Testis (tissue), 3 donors: ENCODE measurements around the gene CCDC7. TPM values are rescaled to one million over a fixed set of nuclear protein-coding genes. Genes with fewer than 3 reads are reported as not detected.
A peak's percentile ranks its signal among the peaks of the same experiment; 100 is the strongest.
"Not testable (repeated sequence)": the region's sequence is repeated elsewhere in the genome, so short reads cannot be mapped to it uniquely, and the experiment has no call there.

ENCODE experiments used
- DNase-seq: peaks from one replicate; pipeline ENCODE4 v3.0.0-alpha.2; 2019
- H3K27ac ChIP-seq, 2 donors: fragments of 200-600 bp; sonication (generic); one replicate each; pipeline ENCODE4 v1.5.1; 2019
- H3K27me3 ChIP-seq: fragments of 200-600 bp; sonication (generic); one replicate; pipeline ENCODE4 v1.5.1; 2019
- H3K36me3 ChIP-seq: fragments of 200-600 bp; sonication (generic); one replicate; pipeline ENCODE4 v1.5.1; 2017; ENCODE audit warnings: low read depth; ENCODE audit errors: missing control alignments
- H3K4me1 ChIP-seq: fragments of 200-600 bp; sonication (generic); one replicate; pipeline ENCODE4 v1.5.1; 2019
- H3K4me3 ChIP-seq, 2 donors: fragments of 200-600 bp; sonication (generic); one replicate each; pipeline ENCODE4 v1.5.1; 2017 to 2019
- H3K9me3 ChIP-seq: fragments of 200-600 bp; sonication (generic); one replicate; pipeline ENCODE4 v1.5.1; 2017
- POLR2A ChIP-seq: fragments of 450-650 bp; IDR thresholded peaks from one replicate; pipeline ENCODE4 v1.6.1; 2017; ENCODE audit warnings: antibody characterized with exemption, mild to moderate bottlenecking, moderate library complexity
- WGBS, 2 donors: methylation state at CpG; one replicate each; pipeline ENCODE4 v1.1.5; 2018; 5-methylcytosine and 5-hydroxymethylcytosine counted together
- intact Hi-C: fragments of 100-400 bp; cut with DNase I; formaldehyde crosslinking; loops from one replicate; pipeline ENCODE4 v1.15.1; 2023; ENCODE audit warnings: low total_unique reads
- polyA plus RNA-seq: library from polyadenylated mRNA; stranded (reverse); fragments of 350-450 nt; fragmentation: Illumina TruSeq; extraction: RNeasy Lipid Tissue Mini Kit (QIAGEN cat#74804); gene quantifications from one replicate; pipeline ENCODE4 v1.2.3, GENCODE V29; 2014; ENCODE audit warnings: low read depth, low replicate concordance; ENCODE audit not compliant: insufficient read depth
- total RNA-seq, 2 donors: library from RNA; depleted of rRNA; stranded (reverse); fragments of >200 nt; gene quantifications; one replicate each; pipeline ENCODE4 v1.2.3, GENCODE V29; 2016
- TF ChIP-seq, protein P1 (sequence below), 3 experiments: fragments of 450-650 bp in 2 of 3; fragments of 200-600 bp in 1 of 3; sonication (generic) in 1 of 3; IDR thresholded peaks; one replicate each; pipeline ENCODE4 v1.5.1; 2016 to 2019; ENCODE audit warnings: antibody characterized with exemption in 3 of 3, mild to moderate bottlenecking in 2 of 3, moderate library complexity in 1 of 3

The CCDC7 gene
- total and polyA plus RNA-seq, 3 donors from 2014 or later: 74.0 to 146 (median 74.5) TPM

DNA sequence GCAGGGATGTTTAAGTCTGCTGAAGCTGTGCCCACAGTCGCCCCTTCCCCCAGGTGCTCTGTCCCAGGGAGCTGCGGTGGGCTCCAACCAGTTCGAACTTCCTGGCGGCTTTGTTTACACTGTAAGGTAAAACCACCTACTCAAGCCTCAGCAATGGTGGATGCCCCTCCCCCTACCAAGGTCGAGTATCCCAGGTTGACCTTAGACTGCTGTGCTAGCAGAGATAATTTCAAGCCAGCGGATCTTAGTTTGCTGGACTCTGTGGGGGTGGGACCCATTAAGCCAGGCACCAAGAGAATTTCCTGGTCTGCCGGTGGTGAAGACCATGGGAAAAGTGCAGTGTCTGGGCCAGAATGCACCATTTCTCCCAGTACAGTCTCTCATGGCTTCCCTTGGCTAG, 56.0 kb downstream of the CCDC7 start:
- no peak for TF ChIP-seq POLR2A
- TF ChIP-seq, protein P1, sequence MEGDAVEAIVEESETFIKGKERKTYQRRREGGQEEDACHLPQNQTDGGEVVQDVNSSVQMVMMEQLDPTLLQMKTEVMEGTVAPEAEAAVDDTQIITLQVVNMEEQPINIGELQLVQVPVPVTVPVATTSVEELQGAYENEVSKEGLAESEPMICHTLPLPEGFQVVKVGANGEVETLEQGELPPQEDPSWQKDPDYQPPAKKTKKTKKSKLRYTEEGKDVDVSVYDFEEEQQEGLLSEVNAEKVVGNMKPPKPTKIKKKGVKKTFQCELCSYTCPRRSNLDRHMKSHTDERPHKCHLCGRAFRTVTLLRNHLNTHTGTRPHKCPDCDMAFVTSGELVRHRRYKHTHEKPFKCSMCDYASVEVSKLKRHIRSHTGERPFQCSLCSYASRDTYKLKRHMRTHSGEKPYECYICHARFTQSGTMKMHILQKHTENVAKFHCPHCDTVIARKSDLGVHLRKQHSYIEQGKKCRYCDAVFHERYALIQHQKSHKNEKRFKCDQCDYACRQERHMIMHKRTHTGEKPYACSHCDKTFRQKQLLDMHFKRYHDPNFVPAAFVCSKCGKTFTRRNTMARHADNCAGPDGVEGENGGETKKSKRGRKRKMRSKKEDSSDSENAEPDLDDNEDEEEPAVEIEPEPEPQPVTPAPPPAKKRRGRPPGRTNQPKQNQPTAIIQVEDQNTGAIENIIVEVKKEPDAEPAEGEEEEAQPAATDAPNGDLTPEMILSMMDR (IDR thresholded peaks at IDR 0.05): no peak
- Histone ChIP-seq H3K9me3 (no peaks in the 10 kb centered on the region), H3K36me3 (no peaks in the 10 kb centered on the region), H3K27me3 (no peaks in the 10 kb centered on the region), H3K27ac (no peak overlapping the region), H3K4me1 (no peaks in the 10 kb centered on the region), H3K4me3 (no peak overlapping the region)
- WGBS, 2 donors: 87 to 89% methylated on average over 6 to 7 of the region's 7 CpGs
- intact Hi-C loops: no loop called here
- no peak for DNase-seq

DNA sequence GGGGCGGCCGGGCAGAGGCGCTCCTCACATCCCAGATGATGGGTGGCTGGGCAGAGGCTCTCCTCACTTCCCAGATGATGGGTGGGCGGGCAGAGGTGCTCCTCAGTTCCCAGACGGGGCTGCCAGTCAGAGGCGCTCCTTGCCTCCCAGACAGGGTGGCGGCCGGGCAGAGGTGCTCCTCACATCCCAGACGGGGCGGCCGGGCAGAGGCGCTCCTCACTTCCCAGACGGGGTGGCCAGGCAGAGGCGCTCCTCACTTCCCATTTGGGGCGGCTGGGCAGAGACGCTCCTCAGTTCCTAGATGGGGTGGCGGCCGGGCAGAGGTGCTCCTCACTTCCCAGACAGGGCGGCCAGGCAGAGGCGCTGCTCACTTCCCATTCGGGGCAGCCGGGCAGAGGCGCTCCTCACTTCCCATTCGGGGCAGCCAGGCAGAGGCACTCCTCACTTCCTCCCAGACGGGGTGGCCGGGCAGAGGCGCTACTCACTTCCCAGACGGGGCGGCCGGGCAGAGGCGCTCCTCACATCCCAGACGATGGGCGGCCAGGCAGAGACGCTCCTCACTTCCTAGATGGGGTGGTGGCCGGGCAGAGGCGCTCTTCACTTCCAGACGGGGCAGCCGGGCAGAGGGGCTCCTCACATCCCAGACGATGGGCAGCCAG, 60.0 kb downstream of the CCDC7 start:
- H3K36me3 ChIP-seq, H3K27me3 ChIP-seq, H3K9me3 ChIP-seq, intact Hi-C loops, H3K27ac ChIP-seq, H3K4me1 ChIP-seq, DNase-seq, H3K4me3 ChIP-seq: not testable (repeated sequence)
- WGBS, 2 donors: 96 to 97% methylated on average over 15 to 39 of the region's 39 CpGs

DNA sequence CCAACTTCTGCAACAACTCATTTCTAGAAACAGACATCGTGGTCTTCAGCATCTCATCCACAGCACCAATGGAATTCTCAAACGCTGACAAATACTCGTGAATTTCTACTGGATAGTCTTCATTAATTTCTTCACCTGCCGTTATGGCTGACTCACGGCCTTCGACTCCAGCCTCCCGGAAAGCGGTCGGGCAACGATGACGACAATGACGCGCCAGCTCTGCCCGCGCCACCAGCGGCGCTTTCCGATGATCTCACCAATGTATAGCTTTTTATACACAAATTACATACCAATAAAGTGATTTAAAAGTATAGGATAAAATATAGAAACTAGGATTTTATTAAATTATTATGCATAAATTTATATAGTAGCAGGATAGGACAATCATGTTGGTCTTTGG, 65.7 kb downstream of the CCDC7 start:
- TF ChIP-seq, protein P1 (IDR thresholded peaks at IDR 0.05): no peak
- no peak for TF ChIP-seq POLR2A
- WGBS, 2 donors: 75 to 80% methylated on average over 18 of the region's 18 CpGs

DNA sequence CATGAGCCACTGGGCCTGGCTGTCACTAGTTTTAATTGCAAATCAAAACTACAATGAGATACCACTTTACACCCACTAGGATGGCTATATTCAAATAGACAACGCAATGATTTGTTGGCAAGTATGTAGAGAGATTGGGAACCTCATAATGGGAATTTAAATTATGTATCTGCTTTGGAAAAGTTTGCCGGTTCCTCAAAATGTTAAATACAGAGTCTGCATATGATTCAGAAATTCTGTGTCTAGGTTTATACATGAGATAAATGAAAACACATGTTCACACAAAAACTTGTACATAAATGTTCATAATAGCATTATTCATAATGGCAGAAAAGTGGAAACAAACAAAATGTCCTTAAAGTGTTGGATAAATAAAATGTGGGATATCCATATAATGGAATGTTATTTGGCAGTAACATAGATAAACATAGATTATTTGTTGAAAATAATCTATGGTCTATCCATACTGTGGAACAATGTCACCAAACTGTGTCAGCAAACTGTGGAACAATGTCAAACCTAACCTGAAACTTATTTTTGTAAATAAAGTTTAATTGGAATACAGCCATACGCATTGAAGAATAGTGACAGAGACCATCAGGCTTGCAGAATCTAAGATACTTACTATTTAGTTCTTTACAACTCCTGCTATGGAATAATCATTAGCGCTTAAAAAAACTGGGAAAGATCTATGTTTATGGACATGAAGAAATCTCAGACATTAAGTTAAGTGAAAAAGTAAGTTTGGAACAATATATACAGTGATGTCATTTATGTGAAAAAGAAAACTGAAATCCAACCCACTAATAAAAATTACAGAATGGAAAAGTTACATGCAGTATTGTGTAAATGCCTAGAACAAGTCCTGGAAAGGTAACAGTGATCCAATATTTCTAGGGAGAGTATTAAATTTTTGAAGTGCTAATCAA, 70.9 kb downstream of the CCDC7 start:
- no peaks in the 10 kb centered on the region for H3K36me3 ChIP-seq
- WGBS, 2 donors: 90 to 91% methylated on average over 4 of the region's 4 CpGs

More for the DNA sequence above, 65.7 kb downstream of the CCDC7 start:
- Histone ChIP-seq H3K36me3 (no peaks in the 10 kb centered on the region), H3K27me3 (no peaks in the 10 kb centered on the region), H3K4me3 (no peak overlapping the region), H3K9me3 (no peaks in the 10 kb centered on the region), H3K27ac (no peak overlapping the region), H3K4me1 (no peaks in the 10 kb centered on the region)
- intact Hi-C loops: no loop called here
- DNase-seq: peak; percentile 47

DNA sequence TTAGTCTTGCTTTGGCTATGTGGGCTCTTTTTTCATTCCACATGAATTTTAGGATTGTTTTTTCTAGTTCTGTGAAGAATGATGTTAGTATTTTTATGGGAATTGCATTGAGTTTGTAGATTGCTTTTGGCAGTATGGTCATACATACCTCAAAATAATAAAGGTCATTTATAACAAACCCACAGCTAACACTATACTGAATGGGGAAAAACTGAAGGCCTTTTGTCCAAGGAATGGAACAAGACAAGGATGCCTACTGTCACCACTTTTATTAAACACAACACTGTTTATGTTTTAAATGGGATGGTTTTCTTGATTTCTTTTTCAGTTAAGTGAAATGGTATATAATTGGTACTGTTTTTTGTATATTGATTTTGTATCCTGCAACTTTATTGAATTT, 84.3 kb downstream of the CCDC7 start:
- no peaks in the 10 kb centered on the region for H3K4me1 ChIP-seq
- intact Hi-C loops: no loop called here

More for the DNA sequence above, 70.9 kb downstream of the CCDC7 start:
- intact Hi-C loops: no loop called here
- H3K4me3 ChIP-seq: no peak overlapping the region
- no peak for DNase-seq
- TF ChIP-seq, protein P1 (IDR thresholded peaks at IDR 0.05): no peak
- no peak for TF ChIP-seq POLR2A
- H3K9me3 ChIP-seq: no peaks in the 10 kb centered on the region
- H3K27me3 ChIP-seq: no peaks in the 10 kb centered on the region
- no peaks in the 10 kb centered on the region for H3K4me1 ChIP-seq
- H3K27ac ChIP-seq: no peak overlapping the region

More for the DNA sequence above, 84.3 kb downstream of the CCDC7 start:
- DNase-seq: no peak
- H3K36me3 ChIP-seq: no peaks in the 10 kb centered on the region
- no peaks in the 10 kb centered on the region for H3K9me3 ChIP-seq
- no peaks in the 10 kb centered on the region for H3K27me3 ChIP-seq
- TF ChIP-seq, protein P1 (IDR thresholded peaks at IDR 0.05): no peak
- TF ChIP-seq POLR2A: no peak
- H3K4me3 ChIP-seq: no peak overlapping the region
- H3K27ac ChIP-seq: no peak overlapping the region
